NCI-H2171 (cell line): ENCODE measurements around the gene PPP6C.
A peak's percentile ranks its signal among the peaks of the same experiment; 100 is the strongest.
"Not testable (repeated sequence)": the region's sequence is repeated elsewhere in the genome, so short reads cannot be mapped to it uniquely, and the experiment has no call there.

ENCODE experiments used
- DNase-seq: peaks from one replicate; lab custom pipeline; 2025; lab: John Stamatoyannopoulos, UW

PPP6C gene

DNA sequence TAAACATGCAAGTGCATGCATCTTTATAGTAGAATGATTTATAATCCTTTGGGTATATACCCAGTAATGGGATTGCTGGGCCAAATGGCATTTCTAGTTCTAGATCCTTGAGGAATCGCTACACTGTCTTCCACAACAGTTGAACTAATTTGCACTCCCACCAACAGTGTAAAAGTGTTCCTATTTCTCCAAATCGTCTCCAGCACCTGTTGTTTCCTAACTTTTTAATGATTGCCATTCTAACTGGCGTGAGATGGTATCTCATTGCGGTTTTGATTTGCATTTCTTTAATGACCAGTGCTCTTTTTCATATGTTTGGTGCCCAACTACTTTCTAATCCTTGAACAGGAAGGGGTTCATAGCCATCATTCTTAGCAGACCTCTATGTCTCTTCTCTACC, 7.8 kb downstream of the PPP6C start:
- not testable (repeated sequence) for DNase-seq

DNA sequence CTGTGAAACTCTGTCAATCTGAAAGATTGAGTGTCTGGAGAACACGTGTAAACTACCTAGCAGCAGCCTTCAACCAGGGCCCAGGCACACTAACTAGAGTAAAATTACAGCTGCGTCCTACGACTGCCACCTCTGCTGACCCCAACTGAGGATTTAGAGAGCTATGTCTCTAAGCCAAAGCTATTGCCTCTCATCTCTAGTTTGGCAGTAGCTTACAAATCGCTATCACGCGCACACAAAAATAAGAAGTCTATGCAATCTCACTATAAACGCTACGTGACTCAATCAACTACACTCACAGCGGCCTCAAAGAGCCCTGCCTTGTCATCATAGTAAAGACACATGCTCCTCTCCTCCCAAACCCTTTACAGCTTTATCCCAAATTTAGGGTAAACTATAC, 8.7 kb downstream of the PPP6C start:
- DNase-seq = no peak

GRCh38 chr9:125179776-125180175, 9.8 kb downstream of the PPP6C start:
- not testable (repeated sequence) for DNase-seq

DNA sequence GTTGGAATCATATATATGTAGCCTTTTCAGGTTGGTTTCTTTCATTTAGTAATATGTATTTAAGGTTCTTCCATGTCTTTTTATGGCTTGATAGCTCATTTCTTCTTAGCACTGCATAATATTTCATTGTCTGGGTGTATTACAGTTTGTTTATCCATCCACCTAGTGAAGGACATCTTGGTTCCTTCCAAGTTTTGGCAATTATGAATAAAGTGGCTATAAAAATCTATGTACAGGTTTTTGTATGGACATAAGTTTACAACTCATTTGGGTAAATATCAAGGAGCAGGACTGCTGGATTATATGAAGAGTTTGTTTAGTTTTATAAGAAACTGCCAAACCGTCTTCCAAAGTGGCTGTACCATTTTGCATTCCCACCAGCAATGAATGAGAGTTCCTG, 11.7 kb downstream of the PPP6C start:
- no peak for DNase-seq

GRCh38 chr9:125176636-125177035, 13.0 kb downstream of the PPP6C start:
- no peak for DNase-seq

GRCh38 chr9:125172031-125172755, 17.4 kb downstream of the PPP6C start:
- DNase-seq = no peak

DNA sequence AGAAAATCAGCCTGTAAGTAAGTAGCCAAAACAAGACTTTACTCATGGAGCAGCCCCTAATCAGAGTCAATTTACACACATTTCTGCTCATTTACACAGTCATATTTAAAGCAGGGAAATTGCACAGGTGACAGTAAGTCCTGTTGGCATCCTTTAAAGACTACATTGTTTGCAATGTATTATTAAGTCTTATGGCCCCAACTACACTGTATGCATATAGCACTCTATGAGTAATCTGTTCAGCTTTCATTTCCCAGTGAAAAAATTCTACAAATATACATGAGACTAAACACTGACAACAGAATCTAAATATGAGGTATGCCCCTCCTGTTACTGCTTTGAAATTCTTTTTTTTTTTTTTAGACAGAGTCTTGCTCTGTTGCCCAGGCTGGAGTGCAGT, 19.7 kb downstream of the PPP6C start:
- DNase-seq = no peak

GRCh38 chr9:125166762-125167161, 22.8 kb downstream of the PPP6C start:
- DNase-seq = no peak

GRCh38 chr9:125162891-125163290, 26.7 kb downstream of the PPP6C start:
- not testable (repeated sequence) for DNase-seq

- DNase-seq = no peak
These were observed 28.2 kb downstream of the PPP6C start for GRCh38 chr9:125161284-125161918.

- no peak for DNase-seq
These were observed 28.9 kb downstream of the PPP6C start for GRCh38 chr9:125160750-125161149.

- DNase-seq = no peak
These were observed 33.1 kb downstream of the PPP6C start for GRCh38 chr9:125156551-125156950.

DNA sequence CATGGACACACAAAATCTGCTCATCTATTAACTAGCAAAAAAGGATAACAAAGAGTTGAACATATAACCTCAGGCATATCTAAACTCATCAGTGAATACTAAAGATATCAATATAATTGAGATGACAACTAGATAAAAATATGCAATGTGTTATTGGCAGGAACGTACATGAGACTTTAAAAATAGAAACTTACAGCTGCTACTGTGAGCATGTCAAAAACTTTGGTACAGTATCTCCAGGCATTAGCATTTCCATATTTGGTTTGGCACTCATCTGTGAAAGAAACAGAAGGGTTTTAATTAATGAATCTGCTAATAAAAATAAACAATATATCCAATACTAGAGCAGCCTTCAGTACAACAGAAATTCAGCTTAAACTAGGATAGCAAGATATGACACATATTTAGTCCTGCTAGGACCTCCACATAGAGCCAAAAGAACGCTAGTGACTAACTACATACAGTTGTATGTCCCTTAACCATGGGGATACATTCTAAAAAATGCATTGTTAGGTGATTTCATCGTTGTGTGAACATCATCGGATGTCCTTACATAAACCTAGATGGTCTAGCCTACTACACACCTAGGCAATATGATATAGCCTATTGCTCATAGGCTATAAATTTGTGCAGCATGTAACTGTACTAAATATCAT, 35.8 kb downstream of the PPP6C start:
- no peak for DNase-seq

DNA sequence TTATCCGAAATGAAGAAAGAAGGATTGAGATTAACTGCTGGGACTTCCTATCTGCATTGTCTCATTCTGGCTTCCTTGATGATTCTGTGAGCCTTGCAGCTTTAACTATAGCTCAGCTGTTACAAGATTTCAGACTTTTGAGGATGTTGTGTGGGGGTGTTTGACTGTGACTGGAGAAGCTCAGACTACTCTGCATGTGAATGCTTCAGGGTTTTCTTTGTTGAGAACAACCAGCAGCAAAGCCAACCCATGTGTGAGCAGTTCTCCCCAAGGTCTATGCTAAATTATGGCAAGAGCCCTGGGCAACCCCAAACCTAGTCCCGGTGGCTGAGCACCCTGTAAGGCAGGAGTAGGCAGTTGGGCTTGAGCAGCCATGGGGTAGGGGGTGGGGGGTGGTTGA, 37.9 kb downstream of the PPP6C start:
- no peak for DNase-seq

- DNase-seq = no peak
These were observed 39.0 kb downstream of the PPP6C start for GRCh38 chr9:125150349-125151245.

DNA sequence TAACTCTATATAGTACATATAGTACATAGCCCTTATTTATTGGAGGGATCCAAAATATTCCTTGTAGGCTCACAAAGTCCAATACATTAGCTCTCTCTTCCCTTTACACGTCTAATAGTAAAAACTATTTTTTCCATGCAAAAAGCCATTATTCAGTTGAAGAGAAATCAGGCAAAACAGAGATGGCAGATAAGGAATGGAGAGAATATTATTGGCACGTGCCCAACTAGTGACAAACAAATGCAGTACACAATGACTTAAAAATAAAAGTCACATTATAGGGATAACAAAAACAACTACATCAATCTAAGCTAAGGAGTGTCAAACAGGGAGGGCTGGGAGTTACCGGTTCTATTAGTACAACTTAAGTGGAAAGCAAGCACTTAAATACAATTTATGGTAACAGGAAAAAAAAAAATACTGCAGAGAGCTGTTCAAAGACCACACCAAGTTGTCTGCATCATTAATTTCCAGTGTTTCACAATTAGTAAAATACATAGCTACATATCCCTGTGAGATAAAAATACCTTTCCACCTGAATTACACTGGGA, 42.1 kb downstream of the PPP6C start:
- no peak for DNase-seq

GRCh38 chr9:125146247-125146646, 43.4 kb downstream of the PPP6C start:
- no peak for DNase-seq

GRCh38 chr9:125145425-125145824, 44.2 kb downstream of the PPP6C start:
- no peak for DNase-seq

- peak; percentile 97 for DNase-seq
These were observed 46.1 kb downstream of the PPP6C start, which contains the start of gene SCAI for GRCh38 chr9:125143377-125144090. Gene SCAI, minus strand, starts transcription at chr9:125143528. Its CDS starts 91 bp downstream, at chr9:125143437.

GRCh38 chr9:125142560-125143376, 46.8 kb downstream of the PPP6C start:
- DNase-seq = peak; percentile 55
